LoVo (cell line): ENCODE measurements around the gene PIGM.

Experiments used
- DNase-seq: peaks from one replicate; pipeline ENCODE4 v3.0.0-alpha.2; 2016; ENCODE audit warnings: low spot score

The PIGM gene

DNA sequence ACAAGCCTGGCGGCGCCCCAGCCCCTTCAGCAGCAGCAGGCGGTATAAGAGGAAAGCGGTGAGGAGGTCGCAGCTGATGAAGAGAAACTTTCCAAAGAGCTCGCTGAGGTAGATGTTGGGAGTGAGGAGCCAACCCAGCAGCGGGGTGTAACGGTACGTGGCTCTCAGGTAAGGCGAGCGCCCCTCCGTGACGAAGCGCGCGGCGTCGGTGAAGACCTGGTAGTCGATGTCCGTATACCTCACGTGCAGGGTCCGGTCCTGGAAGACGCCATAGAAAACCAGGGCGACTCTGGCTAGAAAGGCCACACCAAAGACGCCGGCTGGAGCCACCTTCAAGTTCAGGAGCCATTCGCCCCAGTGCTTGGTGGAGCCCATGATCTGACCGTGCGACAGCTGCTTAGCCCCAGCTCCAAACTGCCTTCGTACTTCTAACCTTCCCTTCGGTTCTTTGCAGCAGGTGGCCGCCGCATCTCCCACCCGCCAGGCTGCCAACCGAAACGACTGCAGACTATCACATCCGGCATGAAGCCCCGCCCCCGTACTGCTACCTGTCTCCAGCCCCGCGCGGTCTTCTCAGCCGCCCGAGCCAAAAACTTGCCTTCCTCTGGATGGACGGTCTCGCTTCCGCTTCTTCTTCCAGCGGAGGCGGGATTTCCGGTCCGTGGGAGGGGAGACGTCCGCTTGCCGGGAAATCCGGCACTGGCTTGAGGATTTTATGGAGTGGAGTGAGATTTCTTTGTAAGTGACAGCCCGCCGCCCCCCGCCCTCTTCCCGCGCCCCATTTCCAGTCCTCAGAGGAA, at the start of gene PIGM:
Gene PIGM (minus strand): TSS at position 626 of the 800 bp plus-strand sequence. CDS start 251 bp downstream, at position 375.
- peak; percentile 95 for DNase-seq

DNA sequence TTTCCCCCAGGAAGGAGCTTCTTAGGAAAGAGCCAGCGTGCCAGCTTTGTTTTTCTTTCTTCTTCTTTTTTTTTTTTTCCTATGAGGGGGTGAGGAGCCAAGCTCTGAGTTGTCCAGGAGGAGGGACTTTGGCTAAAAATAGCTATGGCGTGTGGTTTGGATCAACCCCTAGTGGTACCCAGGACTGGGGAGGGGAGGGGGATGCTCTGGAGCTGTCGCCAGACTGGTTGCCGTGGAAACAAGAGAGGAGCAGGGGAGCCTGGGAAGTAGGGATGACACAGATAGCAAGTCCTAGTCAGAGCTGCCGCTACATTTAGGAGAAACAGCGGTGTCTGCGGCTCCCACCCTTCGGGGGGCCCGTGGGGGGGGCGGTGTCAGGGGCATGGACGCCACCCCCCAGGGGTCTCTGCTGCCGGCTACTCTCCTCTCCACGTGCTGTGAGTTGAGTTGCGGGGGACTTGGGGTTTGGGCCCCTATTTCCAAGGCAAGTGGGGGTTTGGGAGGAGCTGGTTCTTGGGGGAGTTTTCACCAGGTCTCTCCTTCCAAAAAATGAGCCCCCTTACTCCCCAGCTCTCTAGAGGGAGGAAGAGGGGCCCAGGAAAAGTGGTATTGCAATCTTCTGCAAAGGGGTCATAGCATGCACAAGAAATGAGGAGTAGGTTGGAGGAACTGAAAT, 49.6 kb upstream of the PIGM start, which contains the start of gene KCNJ9:
Gene KCNJ9 (plus strand): TSS at position 278 of the 676 bp plus-strand sequence. CDS start 2,493 bp downstream, outside the sequence.
- DNase-seq = no peak

DNA sequence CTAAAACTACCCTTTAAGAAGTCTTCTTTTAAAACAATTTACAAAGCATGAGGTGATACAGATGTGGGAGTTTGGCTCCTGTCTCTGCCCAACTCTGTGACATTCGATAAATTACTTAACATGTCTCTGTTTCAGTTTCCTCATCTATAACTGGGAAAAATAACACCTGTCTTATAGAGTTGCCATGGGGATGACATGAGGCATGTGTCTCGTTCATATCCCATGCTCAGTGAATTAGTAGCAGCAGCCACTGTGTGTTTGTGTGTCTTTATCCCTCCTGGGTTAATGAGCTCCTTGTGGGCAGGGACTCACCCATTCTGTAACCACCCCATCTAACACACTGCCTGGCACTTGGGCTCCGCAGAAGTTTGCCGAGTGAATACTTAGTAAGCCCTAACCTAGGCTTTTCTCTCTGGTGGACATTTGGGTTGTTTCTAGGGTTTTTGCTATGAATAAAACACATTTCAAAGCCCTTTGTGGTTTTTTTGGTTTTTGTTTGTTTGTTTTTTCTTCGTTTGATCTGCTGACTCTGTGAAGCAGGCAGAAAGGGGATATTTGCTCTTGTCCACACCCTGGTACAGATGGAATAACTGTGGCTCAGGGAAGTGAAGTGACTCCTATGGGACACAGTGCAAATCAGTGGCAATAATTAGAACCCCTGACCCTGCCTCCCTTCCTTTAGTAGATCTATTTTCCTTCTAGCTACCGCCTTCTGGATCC, 48.8 kb upstream of the PIGM start:
- DNase-seq = peak; percentile 2

DNA sequence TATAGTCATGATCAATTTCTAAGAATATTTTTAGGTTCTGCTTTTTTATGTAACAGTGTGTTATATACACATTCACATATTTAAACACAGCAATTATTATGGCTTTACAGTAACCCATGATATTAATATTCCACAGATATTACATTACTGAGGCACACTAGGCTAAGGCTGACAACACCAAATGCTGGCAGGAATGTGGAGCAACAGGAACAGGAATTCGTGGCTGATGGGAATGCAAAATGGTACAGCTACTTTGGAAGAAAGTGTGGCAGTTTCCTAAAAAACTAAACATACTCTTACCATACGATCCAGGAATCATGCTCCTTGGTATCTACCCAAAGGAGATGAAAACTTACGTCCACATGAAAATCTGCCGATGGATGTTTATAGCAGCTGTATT, 47.7 kb upstream of the PIGM start:
- DNase-seq = no peak

DNA sequence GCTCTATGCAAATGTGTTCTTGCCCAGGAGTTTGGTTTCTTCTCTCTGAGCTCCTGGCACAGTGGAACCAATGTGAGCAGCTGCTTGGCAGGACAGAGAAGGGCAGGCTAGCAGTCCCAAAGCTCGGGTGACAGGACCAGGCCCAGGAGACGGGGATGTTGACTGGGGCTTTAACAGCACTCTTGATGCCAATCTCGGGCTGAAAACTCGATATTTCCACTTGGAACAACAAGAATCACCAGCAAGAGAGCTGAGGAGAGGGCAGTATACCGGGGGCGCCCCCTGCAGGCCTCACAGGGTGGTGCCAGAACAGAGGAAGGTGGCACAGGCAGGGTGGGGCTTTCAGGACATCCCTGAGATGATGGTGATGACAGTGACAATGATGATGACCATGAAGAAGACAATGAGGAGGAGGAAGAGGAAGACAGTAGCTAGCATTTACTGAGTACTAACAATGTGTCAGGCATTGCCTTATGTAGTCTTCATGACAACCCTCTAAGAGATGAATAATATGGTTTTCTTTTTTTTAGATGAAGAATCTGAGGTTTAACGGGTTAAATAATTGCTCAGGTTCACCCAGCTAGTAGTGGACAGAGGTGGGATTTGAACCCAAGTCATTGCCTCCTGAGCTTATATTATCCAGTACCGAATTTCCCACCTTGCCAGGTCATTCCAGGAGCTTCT, 46.9 kb upstream of the PIGM start:
- peak; percentile 17 for DNase-seq

DNA sequence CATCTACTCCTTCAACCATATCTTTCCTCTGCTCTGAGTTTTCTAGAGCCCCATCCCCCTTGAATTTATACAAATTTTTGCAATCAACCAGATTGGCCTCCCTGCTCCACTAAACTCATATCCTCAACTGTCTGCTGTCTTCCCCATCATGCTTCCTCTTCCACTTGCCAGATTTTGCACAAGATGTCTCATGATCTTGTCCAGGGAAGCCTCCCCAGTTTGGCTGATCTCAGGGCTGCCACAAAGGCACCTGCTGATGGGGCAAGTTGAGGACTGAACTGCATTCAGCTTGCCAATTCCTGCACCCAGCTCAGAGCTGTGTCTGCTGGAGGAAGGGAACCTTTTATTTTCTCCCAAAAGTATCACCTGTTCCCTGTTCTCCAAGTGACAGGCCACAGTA, 45.7 kb upstream of the PIGM start:
- no peak for DNase-seq

DNA sequence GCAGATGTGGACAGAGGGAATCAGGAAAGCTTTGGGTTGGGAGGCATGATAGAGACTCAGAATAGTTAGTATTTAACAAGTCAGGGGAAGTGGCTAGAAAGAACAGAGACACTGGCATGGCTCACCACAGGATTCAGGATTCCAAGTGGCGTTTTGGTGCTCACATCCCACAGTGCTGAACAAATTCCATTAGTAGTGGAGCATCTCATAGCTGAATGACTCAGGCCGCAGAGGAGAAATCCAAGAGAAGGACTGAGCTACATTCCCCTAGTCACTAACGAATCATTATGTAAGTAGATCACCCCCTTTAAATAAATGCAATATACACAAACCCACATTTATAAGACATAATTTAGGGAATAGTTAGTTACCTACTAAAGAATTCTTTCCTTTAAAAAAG, 44.5 kb upstream of the PIGM start:
- DNase-seq = no peak

DNA sequence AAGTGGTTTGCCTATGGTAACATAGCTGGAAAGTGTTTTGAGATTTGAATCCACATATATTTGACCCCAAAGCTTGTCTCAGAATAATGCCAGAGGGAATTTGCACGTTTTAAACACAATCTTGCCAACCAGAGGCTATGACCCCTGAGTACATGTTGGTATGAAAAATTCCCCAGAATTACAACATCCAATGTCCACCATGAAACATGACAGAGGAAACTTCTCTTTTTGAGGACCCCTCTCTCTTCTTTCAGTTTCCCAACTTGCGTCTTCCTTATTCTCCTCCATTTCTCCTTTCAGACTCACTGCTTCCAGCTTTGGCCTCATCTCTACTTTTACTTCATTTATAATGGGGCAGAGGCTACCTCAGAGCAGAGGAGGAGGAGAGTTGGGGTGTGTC, 44.0 kb upstream of the PIGM start:
- no peak for DNase-seq

DNA sequence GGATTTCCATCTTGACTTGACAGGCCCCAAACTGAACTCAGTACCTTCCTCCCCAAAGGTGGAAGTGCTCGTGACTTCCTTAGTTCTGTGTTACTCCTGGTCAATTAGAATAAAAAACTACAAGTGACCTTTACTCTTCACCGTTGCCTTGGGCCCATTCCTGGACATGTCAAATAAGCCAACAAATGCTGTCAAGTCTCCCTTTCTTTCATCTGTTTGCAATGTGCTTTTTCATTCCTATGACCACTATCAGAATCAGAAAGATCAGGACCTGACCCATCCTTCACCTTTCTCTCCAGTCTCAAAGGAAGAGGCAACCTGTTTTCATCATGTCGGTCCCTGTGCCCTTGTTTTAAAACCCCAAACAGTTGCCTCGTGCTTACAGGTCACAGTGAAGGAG, 43.1 kb upstream of the PIGM start:
- DNase-seq = no peak

DNA sequence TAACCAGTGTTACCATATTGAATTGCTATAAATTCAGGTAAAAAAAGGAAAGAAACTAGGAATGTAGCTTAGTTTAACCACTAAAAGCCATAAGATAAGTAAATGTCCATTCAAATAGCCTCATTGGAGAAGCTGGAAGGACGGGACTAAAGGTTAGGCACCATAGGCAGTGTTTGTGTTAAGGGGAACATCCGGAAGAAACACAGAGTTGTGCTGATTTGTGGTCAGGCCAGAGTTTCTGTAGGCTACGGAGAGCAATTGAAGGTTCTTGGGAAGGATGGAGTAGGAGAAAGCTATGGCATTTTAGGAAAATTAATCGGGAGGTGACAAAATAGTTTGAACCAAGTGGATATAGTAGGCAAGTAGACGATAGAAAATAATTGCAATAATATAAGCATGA, 39.5 kb upstream of the PIGM start:
- DNase-seq = no peak

DNA sequence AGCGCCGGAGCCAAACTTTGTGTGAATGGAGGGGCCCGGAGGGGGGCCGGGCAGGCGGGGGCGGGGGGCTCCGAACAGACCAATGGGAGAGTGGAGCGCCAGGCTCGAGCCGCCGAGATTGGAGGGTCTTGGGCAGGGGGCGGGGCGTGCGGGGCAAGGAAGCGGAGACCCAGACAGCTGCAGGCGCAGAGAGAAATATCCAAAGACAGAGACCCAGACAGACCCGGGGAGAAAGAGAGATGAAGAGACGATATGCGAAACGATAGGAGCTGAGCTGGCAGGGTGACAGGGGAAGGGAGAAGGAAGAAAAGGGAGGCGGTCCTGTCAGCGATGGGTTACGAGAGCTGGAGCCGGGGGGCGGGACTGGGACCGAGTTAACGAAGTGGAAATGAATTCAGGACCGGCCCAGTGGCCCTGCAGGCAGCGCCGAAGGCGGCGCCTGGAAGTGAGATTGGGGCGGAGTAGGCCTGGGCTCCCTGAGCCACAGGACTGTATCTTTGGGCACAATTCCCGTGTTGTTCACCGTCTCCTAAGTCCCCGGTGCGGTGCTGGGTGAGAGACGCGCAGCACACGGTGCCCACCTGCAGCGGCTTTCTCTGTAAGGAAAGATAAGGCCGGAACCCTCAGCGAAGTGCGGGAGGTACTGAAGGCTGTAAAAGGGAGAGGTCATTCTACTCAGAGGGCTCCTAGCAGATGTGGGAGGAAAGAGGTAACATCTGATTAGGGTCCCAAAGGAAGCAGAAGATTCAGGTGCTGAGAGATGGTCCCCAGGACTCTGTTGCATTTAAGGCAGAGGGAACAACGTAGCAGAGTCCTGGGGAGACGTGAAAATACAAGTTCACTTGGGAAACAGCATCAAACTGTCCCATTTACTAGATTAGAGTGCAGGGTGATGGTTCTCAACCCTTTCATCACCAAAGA, 38.7 kb upstream of the PIGM start:
- DNase-seq = no peak

DNA sequence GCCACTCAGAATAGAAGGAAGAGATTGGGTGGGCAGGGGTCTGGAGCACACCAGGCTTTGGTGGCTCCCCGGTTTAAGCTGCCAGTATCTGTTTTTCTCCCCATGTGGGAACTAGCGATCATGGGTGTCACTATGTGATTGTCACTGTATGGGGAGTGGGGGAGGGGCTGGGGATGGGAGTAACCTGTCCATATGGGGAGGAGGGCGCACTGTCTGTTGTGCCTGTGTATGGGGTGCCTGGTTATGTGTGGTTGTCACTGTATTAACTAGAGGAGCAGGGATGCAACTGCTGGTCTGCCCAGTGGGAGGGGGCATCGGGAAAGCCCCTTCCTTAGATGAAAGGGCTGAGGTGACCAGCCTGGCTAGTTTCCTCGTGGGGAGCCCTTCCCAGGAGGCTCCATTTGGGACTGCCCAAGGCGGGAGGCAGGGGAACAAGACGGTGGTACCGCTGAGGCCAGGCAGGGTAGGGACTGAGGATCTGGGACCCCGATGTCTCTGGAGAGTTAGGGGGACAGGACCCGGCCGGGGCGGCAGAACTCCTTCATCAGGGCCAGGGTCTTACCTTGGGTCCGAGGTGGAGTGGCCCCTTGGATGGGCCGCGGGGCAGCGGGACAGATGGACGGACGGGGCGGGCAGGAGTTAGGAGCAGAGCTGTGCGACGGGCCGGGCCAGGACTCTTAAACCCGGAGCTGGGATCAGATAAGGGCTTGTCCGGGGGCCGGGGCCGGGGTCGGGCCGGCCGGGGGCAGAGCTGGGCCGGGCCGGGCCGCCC, 37.9 kb upstream of the PIGM start, which contains the start of gene KCNJ10:
Gene KCNJ10 (minus strand): TSS at position 701 of the 772 bp plus-strand sequence. CDS start 27,628 bp downstream, outside the sequence.
- DNase-seq = no peak

DNA sequence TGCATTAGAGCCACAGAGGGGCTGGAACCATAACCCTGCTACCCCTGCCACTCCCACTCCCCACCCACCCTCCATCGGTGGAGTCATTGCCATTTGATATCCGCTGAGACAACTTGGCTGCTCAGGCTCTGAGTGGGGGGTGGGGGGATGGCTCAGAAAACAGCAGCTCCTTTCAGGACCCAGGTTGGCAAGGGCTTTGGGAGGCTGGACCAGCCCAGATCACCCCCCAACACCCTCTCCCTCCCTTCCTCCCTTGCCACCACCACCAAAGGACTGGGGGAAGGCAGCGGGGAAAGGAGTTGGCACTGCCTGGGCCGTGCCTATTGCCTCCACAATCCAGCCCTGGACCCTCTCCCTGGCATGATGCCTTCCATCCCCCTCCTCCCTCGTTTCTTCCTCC, 36.4 kb upstream of the PIGM start:
- DNase-seq = no peak

DNA sequence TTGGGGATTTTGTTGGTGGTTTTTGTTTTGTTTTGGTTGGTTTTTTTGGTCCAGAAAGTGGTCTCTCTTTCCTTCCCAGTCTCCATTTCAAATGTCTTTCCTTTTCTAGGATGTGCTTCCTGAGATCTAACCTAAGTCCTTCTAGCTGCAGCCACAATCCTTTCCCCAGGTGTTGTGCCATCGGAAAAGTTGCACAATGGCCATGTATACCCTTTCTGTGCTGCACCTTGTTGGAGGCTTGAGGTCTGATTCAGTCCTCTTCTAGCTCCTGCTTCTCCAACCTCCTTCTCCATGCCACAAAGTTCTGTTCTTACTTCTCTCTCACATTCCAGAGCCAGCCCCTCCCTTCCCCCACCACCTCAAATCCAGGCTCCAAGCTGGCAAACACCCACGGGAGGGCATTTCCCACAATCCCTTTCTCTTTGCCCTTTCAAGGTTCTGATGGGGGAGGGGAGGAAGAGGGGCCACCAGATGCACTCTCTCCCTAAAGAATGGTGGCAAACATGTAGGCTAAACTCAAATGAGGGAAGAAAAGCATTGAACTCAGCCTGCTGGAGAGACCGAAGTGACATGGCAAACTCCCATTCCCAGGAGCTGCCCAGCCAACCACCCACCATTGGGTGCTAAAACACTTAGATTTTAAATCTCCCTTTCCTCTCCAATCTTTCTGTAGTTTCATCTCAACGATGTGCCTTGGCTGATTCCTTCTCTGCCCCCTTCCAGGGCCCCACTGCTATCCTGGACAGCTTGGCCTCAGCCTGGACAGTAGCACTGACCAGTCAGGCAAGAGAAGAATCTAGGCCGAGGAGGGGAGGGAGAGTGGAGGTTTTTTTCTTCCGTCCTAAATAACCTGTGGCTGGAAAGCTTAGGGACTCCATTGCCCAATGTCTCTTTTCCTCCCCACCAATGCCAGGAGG, 35.3 kb upstream of the PIGM start:
- DNase-seq = no peak

DNA sequence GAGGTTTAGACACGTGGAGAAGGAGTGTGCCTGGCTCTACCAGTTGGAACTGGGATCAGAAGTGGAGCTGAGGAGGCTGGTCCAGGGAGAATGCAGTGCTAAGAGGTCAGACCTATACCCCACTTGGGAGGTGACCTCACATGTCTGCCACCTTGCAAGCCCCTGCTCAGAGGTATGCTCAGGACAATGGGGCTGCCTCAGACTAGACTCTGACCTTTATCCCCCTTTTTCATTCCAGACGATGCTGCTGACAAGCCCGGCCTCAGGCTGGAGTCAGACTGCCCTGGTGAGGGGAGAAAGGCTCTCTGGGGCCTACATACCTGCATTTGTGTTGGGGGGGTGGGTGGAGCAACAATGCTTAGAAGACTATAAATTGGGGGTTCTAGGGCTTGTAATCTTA, 33.0 kb upstream of the PIGM start:
- DNase-seq = no peak

DNA sequence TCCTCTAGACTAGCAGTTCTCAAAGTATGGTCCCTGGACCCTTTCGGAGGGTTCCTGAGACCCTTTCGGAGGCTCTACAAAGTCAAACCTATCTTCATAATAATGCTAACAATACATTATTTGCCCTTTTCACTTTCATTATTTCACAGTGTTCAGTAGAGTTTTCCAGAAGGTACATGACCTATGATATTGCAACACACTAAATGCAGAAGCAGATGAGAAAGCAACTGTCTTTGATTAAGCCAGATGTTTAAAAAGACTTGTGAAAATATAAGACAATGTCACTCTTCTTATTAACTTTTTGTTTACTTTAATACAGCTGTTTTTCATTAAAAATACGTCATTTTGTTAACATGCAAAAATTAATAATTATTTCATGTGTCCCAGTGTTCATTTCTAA, 32.4 kb upstream of the PIGM start:
- no peak for DNase-seq

DNA sequence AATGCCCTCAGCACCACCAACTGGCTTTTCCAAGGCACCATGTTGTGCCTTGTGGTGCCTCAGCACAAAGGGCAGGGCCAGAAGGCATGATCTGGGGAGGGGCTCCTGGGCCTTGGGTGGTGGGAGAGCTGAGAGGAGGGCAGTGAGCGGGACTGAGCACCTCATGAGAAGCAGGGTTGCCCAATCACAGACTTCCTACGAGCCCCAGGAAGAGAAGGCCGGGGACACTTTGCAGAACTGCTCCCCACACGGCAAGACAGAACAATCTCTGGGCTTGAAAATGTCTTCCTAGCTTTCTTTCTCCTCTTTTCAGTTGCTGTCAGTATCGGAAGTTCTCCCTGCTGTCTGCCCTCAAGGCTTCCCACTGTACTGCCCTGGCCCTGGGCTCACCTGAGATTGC, 31.4 kb upstream of the PIGM start:
- no peak for DNase-seq

DNA sequence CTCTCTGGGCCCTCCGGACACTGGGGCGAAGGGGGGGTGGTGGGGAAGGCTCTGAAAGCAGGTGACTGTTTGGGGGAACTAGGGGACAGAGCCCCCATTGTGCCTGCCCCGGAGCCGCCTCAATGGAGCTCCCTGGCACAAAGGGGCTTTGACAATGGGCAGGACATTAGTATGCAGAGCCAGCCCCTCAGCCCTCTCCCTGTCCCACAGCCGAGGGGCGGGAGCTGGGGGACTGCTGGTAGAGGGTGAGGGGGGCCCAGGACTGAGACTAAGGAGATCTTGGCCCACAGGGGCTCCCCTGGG, 30.4 kb upstream of the PIGM start:
- no peak for DNase-seq
